ENCODE measurements around the gene ATP6AP2.

ATP6AP2 gene

DNA sequence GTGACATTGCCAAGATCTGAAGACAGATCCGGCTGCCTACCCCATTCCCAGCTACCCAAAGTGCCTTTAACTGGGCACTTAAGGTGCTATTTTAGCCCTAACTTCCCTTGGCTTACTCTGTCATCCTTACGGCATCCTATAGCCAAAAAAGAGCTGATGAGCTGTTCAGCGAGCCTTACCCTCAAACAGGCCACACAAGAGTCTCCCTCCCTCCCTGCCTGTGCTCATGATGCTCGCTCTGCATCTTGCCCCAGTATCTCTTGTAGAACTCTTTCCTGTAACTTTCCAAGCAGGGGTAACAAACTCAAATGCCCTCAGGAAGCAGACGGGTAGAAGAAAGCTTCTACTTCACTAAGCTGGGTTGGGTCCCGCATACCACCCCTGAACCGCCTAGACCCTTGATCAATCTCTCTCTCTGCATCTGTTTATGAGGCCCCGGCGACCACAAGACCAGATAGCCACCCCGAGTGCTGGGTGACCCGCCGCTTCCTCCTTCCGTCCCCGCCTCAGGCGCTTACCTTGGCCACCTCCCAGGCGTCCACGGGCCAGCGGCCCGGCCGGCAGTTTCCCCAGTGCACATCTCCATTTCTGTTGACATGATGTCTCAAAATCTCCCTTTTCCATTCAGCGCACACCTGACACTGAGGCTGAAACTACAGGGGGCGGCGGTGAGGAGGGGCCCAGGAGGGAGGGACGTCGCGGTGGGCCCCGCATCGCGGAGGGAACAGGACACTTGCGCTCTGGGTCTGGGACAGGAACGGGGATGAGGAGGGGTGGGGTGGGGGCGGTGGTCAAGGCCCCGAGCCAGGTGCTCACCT lies 65.9 kb downstream of the ATP6AP2 start:
- DNase-seq: peak; percentile 2

DNA sequence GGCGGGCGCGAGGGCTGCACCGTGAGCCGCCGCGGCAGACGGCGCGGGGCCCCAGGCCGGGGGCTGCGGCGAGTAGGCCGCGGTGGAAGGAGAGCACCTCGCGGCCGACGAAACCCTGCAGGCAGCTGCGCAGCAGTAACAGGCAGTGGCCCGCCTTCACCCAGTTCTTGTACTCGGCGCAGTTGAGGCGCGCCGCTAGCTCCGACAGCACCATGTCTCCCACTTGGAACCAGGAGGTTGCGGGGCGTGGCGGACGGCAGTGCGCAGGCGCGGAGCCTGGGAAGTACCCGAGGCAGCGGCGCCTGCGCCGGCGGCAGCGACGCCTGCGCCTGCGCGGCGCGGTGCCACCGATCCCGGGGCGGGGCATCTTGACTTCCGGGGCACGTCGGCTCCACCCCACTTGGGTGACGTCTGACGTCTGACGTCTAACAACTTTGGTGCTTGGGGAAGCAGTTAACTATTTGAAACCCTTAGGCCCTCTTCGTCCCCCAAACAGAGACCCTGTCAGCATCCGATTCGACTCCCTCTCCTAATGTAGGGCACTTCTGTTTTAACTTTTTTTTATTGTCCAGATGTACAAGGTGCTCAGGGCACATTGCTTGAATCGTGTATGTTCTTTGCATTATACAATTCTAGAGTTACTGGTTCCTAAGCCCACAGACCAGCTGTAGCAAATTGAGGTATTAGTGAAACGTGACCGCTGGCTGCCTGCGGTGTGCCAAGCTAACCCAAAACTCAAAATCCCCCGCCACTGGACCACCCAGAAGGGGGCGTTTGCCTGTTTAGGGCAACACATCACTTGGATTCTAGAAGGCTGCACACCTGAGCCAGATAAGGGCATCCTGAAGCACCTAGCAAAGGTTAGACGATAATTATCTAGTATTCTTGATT lies 66.8 kb downstream of the ATP6AP2 start, which contains the start of gene CXorf38:
Gene CXorf38 (minus strand): TSS at position 255 of the 891 bp plus-strand sequence. CDS start 41 bp downstream, at position 214.
- DNase-seq: peak; percentile 67

GRCh38 chrX:40651620-40652223 lies 71.0 kb downstream of the ATP6AP2 start:
- DNase-seq: peak; percentile 1

- DNase-seq: no peak
Observed at GRCh38 chrX:40652664-40653063, 71.9 kb downstream of the ATP6AP2 start.

- DNase-seq: no peak
Observed at GRCh38 chrX:40653535-40653934, 72.8 kb downstream of the ATP6AP2 start.
